HepG2 (cell line): Measurements from ENCODE around the gene WDR87. TPM values are rescaled to one million over a fixed set of nuclear protein-coding genes. Genes with fewer than 3 reads are reported as not detected.
A peak's percentile ranks its signal among the peaks of the same experiment; 100 is the strongest.

Experiments used
- DNMT3B ChIP-seq: conservative IDR thresholded peaks from 2 replicates; pipeline ENCODE4 v1.6.1; 2016; ENCODE audit warnings: missing biosample characterization, control low read depth
- EEA1 ChIP-seq: sonication (generic); formaldehyde crosslinking; IDR thresholded peaks from 2 replicates; pipeline ENCODE4 v1.5.1; 2020; ENCODE audit warnings: mild to moderate bottlenecking, missing genetic modification reagents, borderline replicate concordance
- FLYWCH1 ChIP-seq: sonication (generic); formaldehyde crosslinking; IDR thresholded peaks from 2 replicates; pipeline ENCODE4 v1.8.1; 2023; ENCODE audit warnings: mild to moderate bottlenecking, missing genetic modification reagents
- FOXK1 ChIP-seq: sonication (generic); formaldehyde crosslinking; IDR thresholded peaks from 2 replicates; pipeline ENCODE4 v1.4.0; 2020; ENCODE audit warnings: low read depth, missing genetic modification reagents, borderline replicate concordance
- GATA4 ChIP-seq: sonication (generic); IDR thresholded peaks from 2 replicates; pipeline ENCODE4 v1.6.1; 2016; ENCODE audit warnings: antibody characterized with exemption, low read depth, borderline replicate concordance
- IRF2 ChIP-seq: IDR thresholded peaks from 2 replicates; pipeline ENCODE4 v1.6.1; 2018; ENCODE audit warnings: missing genetic modification reagents, missing compliant biosample characterization
- JDP2 ChIP-seq: sonication (generic); formaldehyde crosslinking; IDR thresholded peaks from 2 replicates; pipeline ENCODE4 v1.8.1; 2022; ENCODE audit warnings: missing genetic modification reagents, borderline replicate concordance
- KDM6A ChIP-seq: IDR thresholded peaks from 2 replicates; pipeline ENCODE4 v1.6.1; 2016; ENCODE audit warnings: low read depth
- MED13 ChIP-seq: sonication (generic); formaldehyde crosslinking; IDR thresholded peaks from 2 replicates; pipeline ENCODE4 v1.5.0; 2020; ENCODE audit warnings: missing genetic modification reagents
- PHF20 ChIP-seq: sonication (generic); formaldehyde crosslinking; IDR thresholded peaks from 2 replicates; pipeline ENCODE4 v1.5.0; 2020; ENCODE audit warnings: mild to moderate bottlenecking, missing genetic modification reagents
- POLR2G ChIP-seq: fragments of 200-400 bp; formaldehyde crosslinking; IDR thresholded peaks from 2 replicates; pipeline ENCODE4 v1.6.1; 2018; ENCODE audit warnings: mild to moderate bottlenecking, low read depth, low read length, moderate library complexity
- PRPF4 ChIP-seq: fragments of 200-400 bp; formaldehyde crosslinking; IDR thresholded peaks from 2 replicates; pipeline ENCODE4 v1.6.1; 2016; ENCODE audit warnings: low read length, low read depth; ENCODE audit not compliant: poor library complexity, severe bottlenecking
- RFX1 ChIP-seq: fragments of 450-650 bp; IDR thresholded peaks from 2 replicates; pipeline ENCODE4 v1.6.1; 2017
- SCMH1 ChIP-seq: sonication (generic); formaldehyde crosslinking; IDR thresholded peaks from 2 replicates; pipeline ENCODE4 v1.9.0; 2021; ENCODE audit warnings: missing genetic modification reagents, mild to moderate bottlenecking, borderline replicate concordance
- SP140L ChIP-seq: sonication (generic); formaldehyde crosslinking; IDR thresholded peaks from 2 replicates; pipeline ENCODE4 v1.4.0; 2020; ENCODE audit warnings: missing genetic modification reagents, borderline replicate concordance
- ZNF251 ChIP-seq: sonication (generic); formaldehyde crosslinking; IDR thresholded peaks from 2 replicates; pipeline ENCODE4 v1.9.0; 2021; ENCODE audit warnings: mild to moderate bottlenecking, missing genetic modification reagents
- ZNF256 ChIP-seq: sonication (generic); formaldehyde crosslinking; conservative IDR thresholded peaks from 2 replicates; pipeline ENCODE4 v1.4.0; 2020; ENCODE audit warnings: missing genetic modification reagents
- ZNF569 ChIP-seq: sonication (generic); formaldehyde crosslinking; IDR thresholded peaks from 2 replicates; pipeline ENCODE4 v1.5.0; 2020; ENCODE audit warnings: mild to moderate bottlenecking, missing genetic modification reagents, moderate library complexity, borderline replicate concordance
- ZNF652 ChIP-seq: IDR thresholded peaks from 2 replicates; pipeline ENCODE4 v1.6.1; 2016; ENCODE audit warnings: low read depth, borderline replicate concordance
- ZNF788 ChIP-seq: sonication (generic); formaldehyde crosslinking; IDR thresholded peaks from 2 replicates; pipeline ENCODE4 v1.5.0; 2020; ENCODE audit warnings: mild to moderate bottlenecking, missing genetic modification reagents, borderline replicate concordance
- ZSCAN20 ChIP-seq: sonication (generic); formaldehyde crosslinking; IDR thresholded peaks from 2 replicates; pipeline ENCODE4 v1.4.0; 2020; ENCODE audit warnings: missing genetic modification reagents, mild to moderate bottlenecking, borderline replicate concordance
- polyA plus RNA-seq, 8 experiments: library from polyadenylated mRNA; depleted of rRNA in 3 of 8; stranded (reverse) in 7 of 8; unstranded in 1 of 8; fragments of >200 nt; fragmentation: Illumina TruSeq in 4 of 8; extraction: Trizol in 4 of 8; gene quantifications; 2 replicates each; pipeline versions ENCODE4 v1.2.1 to v1.2.3, GENCODE V29; 2011 to 2016; ENCODE audit warnings: low read depth in 4 of 8, missing spikeins in 1 of 8, mixed read lengths in 1 of 8; ENCODE audit not compliant: insufficient read depth in 1 of 8
- total RNA-seq, 5 experiments: library from RNA; depleted of rRNA; stranded (reverse); fragments of >200 nt; fragmentation: Illumina TruSeq; extraction: Trizol; gene quantifications; 2 replicates each; pipeline ENCODE4 v1.2.3, GENCODE V29; 2016; ENCODE audit warnings: low read depth in 1 of 5
- TF ChIP-seq, protein P1 (sequence below): IDR thresholded peaks from 2 replicates; pipeline ENCODE4 v1.6.1; 2016; ENCODE audit warnings: low read depth, borderline replicate concordance
- TF ChIP-seq, protein P2 (sequence below): sonication (generic); formaldehyde crosslinking; IDR thresholded peaks from 2 replicates; pipeline ENCODE4 v1.5.0; 2020; ENCODE audit warnings: mild to moderate bottlenecking, missing genetic modification reagents
- TF ChIP-seq, protein P3 (sequence below): sonication (generic); formaldehyde crosslinking; IDR thresholded peaks from 2 replicates; pipeline ENCODE4 v1.5.1; 2020; ENCODE audit warnings: missing genetic modification reagents, mild to moderate bottlenecking, borderline replicate concordance
- TF ChIP-seq, protein P4 (sequence below): sonication (generic); IDR thresholded peaks from 2 replicates; pipeline ENCODE4 v1.6.1; 2016; ENCODE audit warnings: low read depth, borderline replicate concordance

Gene WDR87
- total and polyA plus RNA-seq, 2 of the 13 experiments (the other 11 are each of a cell fraction or from before 2014, with no cell fraction given) = not detected

DNA sequence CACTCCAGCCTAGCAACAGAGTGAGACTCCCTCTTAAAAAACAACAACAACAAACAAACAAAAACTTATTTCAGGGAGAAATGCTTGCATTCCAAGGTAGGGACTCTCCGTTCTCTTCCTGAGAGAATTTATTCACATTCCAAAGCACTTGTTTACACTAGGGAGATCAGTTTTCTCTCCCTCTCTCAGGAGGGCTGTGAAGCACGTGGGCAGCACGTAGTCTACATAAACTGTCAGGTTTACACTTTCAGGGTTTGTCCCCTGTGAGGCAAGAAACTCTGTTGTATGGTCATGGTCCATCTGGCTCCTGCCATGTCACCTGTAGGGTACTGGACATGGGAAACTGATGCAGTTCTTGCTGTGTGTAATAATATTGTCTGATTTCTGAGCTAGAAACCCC is 31.6 kb downstream of the WDR87 start (continued):
- TF ChIP-seq, protein P1, sequence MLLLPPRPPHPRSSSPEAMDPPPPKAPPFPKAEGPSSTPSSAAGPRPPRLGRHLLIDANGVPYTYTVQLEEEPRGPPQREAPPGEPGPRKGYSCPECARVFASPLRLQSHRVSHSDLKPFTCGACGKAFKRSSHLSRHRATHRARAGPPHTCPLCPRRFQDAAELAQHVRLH (CRISPR knock-in tag) = 0 out of 2 replicates have a peak, but pooled peaks have one; percentile 32
- TF ChIP-seq SP140L (CRISPR knock-in tag) (no peak), ZNF256 (CRISPR knock-in tag) (no peak), PHF20 (CRISPR knock-in tag) (no peak), ZNF251 (CRISPR knock-in tag) (no peak), KDM6A (CRISPR knock-in tag) (no peak), ZNF569 (CRISPR knock-in tag) (no peak), POLR2G (no peak), PRPF4 (no peak), JDP2 (CRISPR knock-in tag) (no peak), ZSCAN20 (no peak), SCMH1 (CRISPR knock-in tag) (no peak), ZNF652 (CRISPR knock-in tag) (no peak), FOXK1 (peak; percentile 84; the same call in 1 of the 2 replicates), ZNF788 (CRISPR knock-in tag) (0 out of 2 replicates have a peak, but pooled peaks have one; percentile 52), IRF2 (peak; percentile 61; the same call in 1 of the 2 replicates), FLYWCH1 (CRISPR knock-in tag) (no peak), DNMT3B (CRISPR knock-in tag) (no peak), EEA1 (CRISPR knock-in tag) (no peak), GATA4 (no peak), MED13 (CRISPR knock-in tag) (no peak), RFX1 (no peak)
- TF ChIP-seq, protein P2, sequence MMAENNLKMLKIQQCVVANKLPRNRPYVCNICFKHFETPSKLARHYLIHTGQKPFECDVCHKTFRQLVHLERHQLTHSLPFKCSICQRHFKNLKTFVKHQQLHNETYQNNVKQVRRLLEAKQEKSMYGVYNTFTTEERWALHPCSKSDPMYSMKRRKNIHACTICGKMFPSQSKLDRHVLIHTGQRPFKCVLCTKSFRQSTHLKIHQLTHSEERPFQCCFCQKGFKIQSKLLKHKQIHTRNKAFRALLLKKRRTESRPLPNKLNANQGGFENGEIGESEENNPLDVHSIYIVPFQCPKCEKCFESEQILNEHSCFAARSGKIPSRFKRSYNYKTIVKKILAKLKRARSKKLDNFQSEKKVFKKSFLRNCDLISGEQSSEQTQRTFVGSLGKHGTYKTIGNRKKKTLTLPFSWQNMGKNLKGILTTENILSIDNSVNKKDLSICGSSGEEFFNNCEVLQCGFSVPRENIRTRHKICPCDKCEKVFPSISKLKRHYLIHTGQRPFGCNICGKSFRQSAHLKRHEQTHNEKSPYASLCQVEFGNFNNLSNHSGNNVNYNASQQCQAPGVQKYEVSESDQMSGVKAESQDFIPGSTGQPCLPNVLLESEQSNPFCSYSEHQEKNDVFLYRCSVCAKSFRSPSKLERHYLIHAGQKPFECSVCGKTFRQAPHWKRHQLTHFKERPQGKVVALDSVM (CRISPR knock-in tag) = peak; percentile 12; the same call in 1 of the 2 replicates
- TF ChIP-seq, protein P3, sequence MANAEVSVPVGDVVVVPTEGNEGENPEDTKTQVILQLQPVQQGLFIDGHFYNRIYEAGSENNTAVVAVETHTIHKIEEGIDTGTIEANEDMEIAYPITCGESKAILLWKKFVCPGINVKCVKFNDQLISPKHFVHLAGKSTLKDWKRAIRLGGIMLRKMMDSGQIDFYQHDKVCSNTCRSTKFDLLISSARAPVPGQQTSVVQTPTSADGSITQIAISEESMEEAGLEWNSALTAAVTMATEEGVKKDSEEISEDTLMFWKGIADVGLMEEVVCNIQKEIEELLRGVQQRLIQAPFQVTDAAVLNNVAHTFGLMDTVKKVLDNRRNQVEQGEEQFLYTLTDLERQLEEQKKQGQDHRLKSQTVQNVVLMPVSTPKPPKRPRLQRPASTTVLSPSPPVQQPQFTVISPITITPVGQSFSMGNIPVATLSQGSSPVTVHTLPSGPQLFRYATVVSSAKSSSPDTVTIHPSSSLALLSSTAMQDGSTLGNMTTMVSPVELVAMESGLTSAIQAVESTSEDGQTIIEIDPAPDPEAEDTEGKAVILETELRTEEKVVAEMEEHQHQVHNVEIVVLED = no peak
- TF ChIP-seq, protein P4, sequence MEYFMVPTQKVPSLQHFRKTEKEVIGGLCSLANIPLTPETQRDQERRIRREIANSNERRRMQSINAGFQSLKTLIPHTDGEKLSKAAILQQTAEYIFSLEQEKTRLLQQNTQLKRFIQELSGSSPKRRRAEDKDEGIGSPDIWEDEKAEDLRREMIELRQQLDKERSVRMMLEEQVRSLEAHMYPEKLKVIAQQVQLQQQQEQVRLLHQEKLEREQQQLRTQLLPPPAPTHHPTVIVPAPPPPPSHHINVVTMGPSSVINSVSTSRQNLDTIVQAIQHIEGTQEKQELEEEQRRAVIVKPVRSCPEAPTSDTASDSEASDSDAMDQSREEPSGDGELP = no peak
